NCI-H82 treated with DMSO at 0.1 percent for 48 hours (cell line): ENCODE measurements around the gene MAD1L1.

Experiments
- DNase-seq: peaks from one replicate; lab custom pipeline; 2025; ENCODE audit not compliant: unreplicated experiment; lab: John Stamatoyannopoulos, UW

MAD1L1 gene

GRCh38 chr7:2141651-2142050 is 91.1 kb downstream of the MAD1L1 start:
- DNase-seq = no peak

GRCh38 chr7:2141021-2141410 is 91.7 kb downstream of the MAD1L1 start:
- DNase-seq = no peak

GRCh38 chr7:2140216-2141020 is 92.3 kb downstream of the MAD1L1 start:
- no peak for DNase-seq

- no peak for DNase-seq
These were observed 93.6 kb downstream of the MAD1L1 start for GRCh38 chr7:2139004-2139699.

- no peak for DNase-seq
These were observed 94.5 kb downstream of the MAD1L1 start for GRCh38 chr7:2138146-2138765.

GRCh38 chr7:2134740-2135139 is 98.0 kb downstream of the MAD1L1 start:
- DNase-seq = no peak

GRCh38 chr7:2132243-2132642 is 100.5 kb downstream of the MAD1L1 start:
- DNase-seq = no peak

GRCh38 chr7:2131800-2132199 is 100.9 kb downstream of the MAD1L1 start:
- DNase-seq = no peak

- DNase-seq = no peak
These were observed 101.4 kb downstream of the MAD1L1 start for GRCh38 chr7:2131341-2131740.

- no peak for DNase-seq
These were observed 102.7 kb downstream of the MAD1L1 start for GRCh38 chr7:2130096-2130375.

- DNase-seq = no peak
These were observed 103.2 kb downstream of the MAD1L1 start for GRCh38 chr7:2129323-2130095.

GRCh38 chr7:2128601-2129322 is 104.0 kb downstream of the MAD1L1 start:
- no peak for DNase-seq

GRCh38 chr7:2126621-2127020 is 106.1 kb downstream of the MAD1L1 start:
- DNase-seq = no peak

- DNase-seq = no peak
These were observed 106.8 kb downstream of the MAD1L1 start for GRCh38 chr7:2125931-2126330.

- no peak for DNase-seq
These were observed 108.0 kb downstream of the MAD1L1 start for GRCh38 chr7:2124604-2125345.

- DNase-seq = no peak
These were observed 108.8 kb downstream of the MAD1L1 start for GRCh38 chr7:2123916-2124315.

GRCh38 chr7:2123360-2123759 is 109.4 kb downstream of the MAD1L1 start:
- DNase-seq = no peak

- no peak for DNase-seq
These were observed 110.1 kb downstream of the MAD1L1 start for GRCh38 chr7:2122651-2123050.

GRCh38 chr7:2120841-2121830 is 111.6 kb downstream of the MAD1L1 start:
- no peak for DNase-seq
